Glutamatergic neuron (in vitro differentiated cells): Measurements from ENCODE around the gene STX10. TPM values are rescaled to one million over a fixed set of nuclear protein-coding genes. Genes with fewer than 3 reads are reported as not detected.

ENCODE experiments used
- DNase-seq: peaks from one replicate; pipeline ENCODE4 v3.0.0; 2022
- H3K27ac Mint-ChIP-seq: one replicate; pipeline ENCODE4 v1.8.0; 2020; ENCODE audit warnings: mild to moderate bottlenecking, mixed read lengths, inconsistent platforms; ENCODE audit not compliant: unreplicated experiment
- H3K27me3 Mint-ChIP-seq: one replicate; pipeline ENCODE4 v1.8.0; 2020; ENCODE audit warnings: mild to moderate bottlenecking, moderate library complexity, mixed read lengths, inconsistent platforms; ENCODE audit not compliant: unreplicated experiment
- H3K36me3 Mint-ChIP-seq: one replicate; pipeline ENCODE4 v1.8.0; 2020; ENCODE audit warnings: mild to moderate bottlenecking, mixed read lengths, inconsistent platforms; ENCODE audit not compliant: unreplicated experiment
- H3K4me1 Mint-ChIP-seq: one replicate; pipeline ENCODE4 v1.8.0; 2020; ENCODE audit warnings: mild to moderate bottlenecking, low read depth, mixed read lengths, inconsistent platforms; ENCODE audit not compliant: unreplicated experiment
- H3K4me3 Mint-ChIP-seq: one replicate; pipeline ENCODE4 v1.8.0; 2020; ENCODE audit warnings: mild to moderate bottlenecking, mixed read lengths, inconsistent platforms; ENCODE audit not compliant: unreplicated experiment
- H3K9me3 Mint-ChIP-seq: one replicate; pipeline ENCODE4 v1.8.0; 2020; ENCODE audit warnings: mild to moderate bottlenecking, moderate library complexity, mixed read lengths, inconsistent platforms; ENCODE audit not compliant: unreplicated experiment
- CTCF ChIP-seq: fragments of 200-600 bp; sonication (generic); IDR thresholded peaks from one replicate; pipeline ENCODE4 v1.5.0; 2021; ENCODE audit not compliant: partially characterized antibody, unreplicated experiment
- total RNA-seq: library from RNA; stranded (reverse); fragmentation: NEBNext Ultra II Directional; extraction: Animal tissue kit (Norgen Biotek cat#: 25700); gene quantifications from one replicate; pipeline ENCODE4 v1.2.1, GENCODE V29; 2021; ENCODE audit not compliant: unreplicated experiment

STX10 gene
- total RNA-seq, 1 donor from 2014 or later: 17.2 TPM

GRCh38 chr19:13122980-13123957, 26.9 kb downstream of the STX10 start:
- H3K27ac Mint-ChIP-seq: no peak overlapping the region
- H3K27me3 Mint-ChIP-seq: peaks cover 7% of the 10 kb centered on the region
- TF ChIP-seq CTCF: no peak
- DNase-seq: no peak
- H3K9me3 Mint-ChIP-seq: peaks cover 5% of the 10 kb centered on the region
- H3K4me1 Mint-ChIP-seq: peaks cover 11% of the 10 kb centered on the region
- H3K4me3 Mint-ChIP-seq: no peak overlapping the region
- no peaks in the 10 kb centered on the region for H3K36me3 Mint-ChIP-seq

GRCh38 chr19:13122275-13122878, 27.8 kb downstream of the STX10 start:
- Mint-ChIP-seq H3K27me3 (peaks cover 8% of the 10 kb centered on the region), H3K36me3 (no peaks in the 10 kb centered on the region), H3K4me3 (no peak overlapping the region), H3K4me1 (peaks cover 11% of the 10 kb centered on the region), H3K9me3 (peaks cover 8% of the 10 kb centered on the region), H3K27ac (no peak overlapping the region)
- no peak for TF ChIP-seq CTCF
- DNase-seq: no peak

- Mint-ChIP-seq H3K4me3 (no peak overlapping the region), H3K4me1 (peaks cover 15% of the 10 kb centered on the region), H3K9me3 (peaks cover 13% of the 10 kb centered on the region), H3K27ac (no peak overlapping the region), H3K36me3 (no peaks in the 10 kb centered on the region), H3K27me3 (peaks cover 9% of the 10 kb centered on the region)
- DNase-seq: no peak
- no peak for TF ChIP-seq CTCF
Observed at GRCh38 chr19:13121551-13122274, 28.5 kb downstream of the STX10 start.

GRCh38 chr19:13120817-13121216, 29.4 kb downstream of the STX10 start:
- TF ChIP-seq CTCF: no peak
- Mint-ChIP-seq H3K4me3 (no peak overlapping the region), H3K27me3 (peaks cover 11% of the 10 kb centered on the region)

More at GRCh38 chr19:13120817-13121216, 29.4 kb downstream of the STX10 start:
- Mint-ChIP-seq H3K4me1 (peaks cover 17% of the 10 kb centered on the region), H3K36me3 (no peaks in the 10 kb centered on the region), H3K9me3 (peaks cover 15% of the 10 kb centered on the region), H3K27ac (peak overlapping the region; percentile 26)
- DNase-seq: no peak
